ENCODE results near the gene COA8.
"Not testable (repeated sequence)": the region's sequence is repeated elsewhere in the genome, so short reads cannot be mapped to it uniquely, and the experiment has no call there.

Gene COA8

GRCh38 chr14:103521438-103521950, 41.3 kb upstream of the COA8 start:
- no peaks in the 10 kb centered on the region for H3K27me3 ChIP-seq (ENCODE audit: control insufficient read depth, insufficient read depth, low read length)
- H3K9ac ChIP-seq (ENCODE audit: low read length), result no peak overlapping the region
- H3K36me3 ChIP-seq (ENCODE audit: control insufficient read depth, insufficient read depth, low read length), result peaks cover 4% of the 10 kb centered on the region

GRCh38 chr14:103521951-103522563, 40.7 kb upstream of the COA8 start:
- Histone ChIP-seq H3K9ac (ENCODE audit: low read length) (peak overlapping the region; percentile 66), H3K4me1 (ENCODE audit: control insufficient read depth, insufficient read depth, low read length) (peaks cover 27% of the 10 kb centered on the region), H3K27ac (ENCODE audit: low read depth, low read length) (peak overlapping the region; percentile 90), H3K4me3 (ENCODE audit: low read length) (peak overlapping the region; percentile 83), H3K27me3 (ENCODE audit: control insufficient read depth, insufficient read depth, low read length) (no peaks in the 10 kb centered on the region), H3K36me3 (ENCODE audit: control insufficient read depth, insufficient read depth, low read length) (peaks cover 4% of the 10 kb centered on the region)

More at GRCh38 chr14:103521438-103521950, 41.3 kb upstream of the COA8 start:
- peak overlapping the region; percentile 83 for H3K4me3 ChIP-seq (ENCODE audit: low read length)
- peak overlapping the region; percentile 90 for H3K27ac ChIP-seq (ENCODE audit: low read depth, low read length)
- H3K4me1 ChIP-seq (ENCODE audit: control insufficient read depth, insufficient read depth, low read length), result peaks cover 27% of the 10 kb centered on the region

GRCh38 chr14:103522649-103523574, 39.8 kb upstream of the COA8 start, which contains the start of gene CKB:
TSS of gene CKB (minus strand) at chr14:103522830. CDS start at chr14:103522493, 337 bp downstream.
- Histone ChIP-seq H3K27ac (ENCODE audit: low read depth, low read length) (peak within 1 kb of the TSS; percentile 90), H3K4me1 (ENCODE audit: control insufficient read depth, insufficient read depth, low read length) (peaks cover 25% of the 10 kb centered on the region), H3K36me3 (ENCODE audit: control insufficient read depth, insufficient read depth, low read length) (peaks cover 4% of the 10 kb centered on the region), H3K9ac (ENCODE audit: low read length) (peak within 1 kb of the TSS; percentile 66), H3K27me3 (ENCODE audit: control insufficient read depth, insufficient read depth, low read length) (no peaks in the 10 kb centered on the region), H3K4me3 (ENCODE audit: low read length) (peak within 1 kb of the TSS; percentile 83)

- H3K27me3 ChIP-seq (ENCODE audit: control insufficient read depth, insufficient read depth, low read length), result no peaks in the 10 kb centered on the region
- H3K36me3 ChIP-seq (ENCODE audit: control insufficient read depth, insufficient read depth, low read length), result peaks cover 4% of the 10 kb centered on the region
- no peak overlapping the region for H3K27ac ChIP-seq (ENCODE audit: low read depth, low read length)
- no peak overlapping the region for H3K9ac ChIP-seq (ENCODE audit: low read length)
- no peak overlapping the region for H3K4me3 ChIP-seq (ENCODE audit: low read length)
- peaks cover 24% of the 10 kb centered on the region for H3K4me1 ChIP-seq (ENCODE audit: control insufficient read depth, insufficient read depth, low read length)
Observed at GRCh38 chr14:103523575-103523954, 39.2 kb upstream of the COA8 start.

- Histone ChIP-seq H3K36me3 (ENCODE audit: control insufficient read depth, insufficient read depth, low read length) (peaks cover 4% of the 10 kb centered on the region), H3K4me3 (ENCODE audit: low read length) (no peak overlapping the region), H3K27ac (ENCODE audit: low read depth, low read length) (peak overlapping the region; percentile 43), H3K4me1 (ENCODE audit: control insufficient read depth, insufficient read depth, low read length) (peaks cover 18% of the 10 kb centered on the region), H3K27me3 (ENCODE audit: control insufficient read depth, insufficient read depth, low read length) (no peaks in the 10 kb centered on the region), H3K9ac (ENCODE audit: low read length) (no peak overlapping the region)
Observed at GRCh38 chr14:103524002-103524935, 38.5 kb upstream of the COA8 start.

- H3K27me3 ChIP-seq (ENCODE audit: control insufficient read depth, insufficient read depth, low read length); H3K36me3 ChIP-seq (ENCODE audit: control insufficient read depth, insufficient read depth, low read length); H3K4me3 ChIP-seq (ENCODE audit: low read length); H3K9ac ChIP-seq (ENCODE audit: low read length): not testable (repeated sequence)
- Histone ChIP-seq H3K4me1 (ENCODE audit: control insufficient read depth, insufficient read depth, low read length) (peaks cover 17% of the 10 kb centered on the region), H3K27ac (ENCODE audit: low read depth, low read length) (peak overlapping the region; percentile 84)
Observed at GRCh38 chr14:103525430-103526246, 37.1 kb upstream of the COA8 start.

DNA sequence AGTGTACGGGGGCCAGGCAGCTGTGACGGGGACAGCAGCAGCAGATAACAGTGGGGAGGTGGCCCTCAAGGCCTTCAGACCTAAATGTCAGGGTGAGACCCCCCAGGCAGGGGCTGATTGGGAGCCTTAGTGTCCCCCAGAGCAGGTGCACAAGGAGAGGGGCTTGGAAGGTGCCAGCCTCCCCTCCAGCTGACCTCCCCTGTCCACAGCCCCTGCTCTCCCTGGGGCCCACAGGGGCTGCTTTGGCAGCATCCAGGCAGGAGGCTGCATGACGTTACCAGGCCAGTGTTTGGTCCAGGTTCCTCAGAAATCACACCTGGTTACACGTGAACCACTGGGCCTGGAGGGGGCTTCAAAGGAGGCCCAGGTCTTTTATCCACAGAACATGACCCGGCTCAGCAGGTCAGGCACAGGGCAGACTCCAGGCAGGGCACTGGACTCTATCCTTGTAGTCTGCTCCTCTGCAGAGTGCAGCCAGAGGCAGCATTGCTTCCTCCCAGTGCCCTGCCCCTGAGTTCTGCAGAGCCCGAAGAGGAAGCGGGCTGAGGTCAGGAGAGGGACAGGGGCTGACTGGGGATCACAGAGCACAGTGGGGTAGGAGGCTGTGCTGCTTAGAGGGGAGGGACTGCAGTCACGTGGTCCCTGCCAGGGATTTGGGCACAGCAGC, 36.4 kb upstream of the COA8 start:
- H3K9ac ChIP-seq (ENCODE audit: low read length), result no peak overlapping the region
- peaks cover 17% of the 10 kb centered on the region for H3K4me1 ChIP-seq (ENCODE audit: control insufficient read depth, insufficient read depth, low read length)

GRCh38 chr14:103526914-103527248, 35.9 kb upstream of the COA8 start:
- Histone ChIP-seq H3K4me3 (ENCODE audit: low read length) (no peak overlapping the region), H3K27ac (ENCODE audit: low read depth, low read length) (peak overlapping the region; percentile 84), H3K4me1 (ENCODE audit: control insufficient read depth, insufficient read depth, low read length) (peaks cover 17% of the 10 kb centered on the region), H3K36me3 (ENCODE audit: control insufficient read depth, insufficient read depth, low read length) (no peaks in the 10 kb centered on the region), H3K27me3 (ENCODE audit: control insufficient read depth, insufficient read depth, low read length) (no peaks in the 10 kb centered on the region), H3K9ac (ENCODE audit: low read length) (no peak overlapping the region)

More for the DNA sequence above, 36.4 kb upstream of the COA8 start:
- Histone ChIP-seq H3K27ac (ENCODE audit: low read depth, low read length) (peak overlapping the region; percentile 84), H3K27me3 (ENCODE audit: control insufficient read depth, insufficient read depth, low read length) (no peaks in the 10 kb centered on the region), H3K4me3 (ENCODE audit: low read length) (no peak overlapping the region), H3K36me3 (ENCODE audit: control insufficient read depth, insufficient read depth, low read length) (no peaks in the 10 kb centered on the region)

DNA sequence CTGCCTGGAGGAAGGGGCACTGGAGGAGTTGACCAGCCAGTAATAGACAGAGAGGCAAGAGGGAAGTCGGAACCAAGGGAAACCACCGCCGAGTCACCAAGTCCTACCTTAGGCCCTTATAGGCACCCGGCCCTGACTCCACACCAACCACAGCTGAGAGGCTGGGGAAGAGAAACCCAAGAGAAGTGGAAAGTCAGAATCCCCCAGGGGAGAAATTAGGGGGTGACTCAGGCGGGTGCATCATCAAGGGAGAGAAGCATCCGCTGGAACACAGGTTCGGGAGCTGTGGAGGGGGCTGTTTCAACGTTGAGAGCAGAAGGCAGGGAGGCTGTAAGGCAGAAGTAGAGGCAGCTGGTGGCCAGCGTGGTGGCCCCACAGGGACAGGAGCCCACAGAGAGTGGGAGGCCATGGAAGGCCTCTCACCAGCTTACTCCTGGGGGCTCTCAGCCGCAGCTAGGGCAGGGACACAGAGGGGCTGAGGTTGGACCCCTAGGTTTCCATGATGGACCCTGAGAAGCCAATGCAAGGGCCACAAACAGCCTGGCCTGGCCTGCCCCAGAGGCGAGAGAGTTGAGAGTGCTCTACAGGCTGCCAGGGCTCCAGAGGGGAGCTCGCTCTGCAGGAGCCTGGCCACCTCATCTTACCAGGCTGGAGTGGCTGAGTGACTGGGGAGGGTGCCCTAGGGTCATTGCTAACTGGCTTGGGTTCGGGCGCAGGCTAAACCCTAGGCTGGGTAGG, 35.2 kb upstream of the COA8 start:
- no peak overlapping the region for H3K9ac ChIP-seq (ENCODE audit: low read length)
- H3K4me1 ChIP-seq (ENCODE audit: control insufficient read depth, insufficient read depth, low read length), result peaks cover 22% of the 10 kb centered on the region
- peak overlapping the region; percentile 91 for H3K27ac ChIP-seq (ENCODE audit: low read depth, low read length)
- no peaks in the 10 kb centered on the region for H3K27me3 ChIP-seq (ENCODE audit: control insufficient read depth, insufficient read depth, low read length)
- peak overlapping the region; percentile 70 for H3K4me3 ChIP-seq (ENCODE audit: low read length)
- H3K36me3 ChIP-seq (ENCODE audit: control insufficient read depth, insufficient read depth, low read length), result no peaks in the 10 kb centered on the region

GRCh38 chr14:103528146-103528586, 34.6 kb upstream of the COA8 start:
- Histone ChIP-seq H3K4me3 (ENCODE audit: low read length) (peak overlapping the region; percentile 70), H3K4me1 (ENCODE audit: control insufficient read depth, insufficient read depth, low read length) (peaks cover 26% of the 10 kb centered on the region), H3K36me3 (ENCODE audit: control insufficient read depth, insufficient read depth, low read length) (no peaks in the 10 kb centered on the region), H3K9ac (ENCODE audit: low read length) (peak overlapping the region; percentile 47), H3K27me3 (ENCODE audit: control insufficient read depth, insufficient read depth, low read length) (no peaks in the 10 kb centered on the region), H3K27ac (ENCODE audit: low read depth, low read length) (peak overlapping the region; percentile 91)

All from rectal smooth muscle tissue (tissue), 1 donor.